HEK293 (cell line): ENCODE results near the gene NTN3.

Experiments
- CTCF ChIA-PET: fragments of 350-600 bp; formaldehyde crosslinking; extraction: SDS; loops from one replicate; lab custom pipeline; 2021; ENCODE audit warnings: antibody characterized with exemption; lab: Yijun Ruan, JAX
- POLR2A ChIA-PET: fragments of 300-600 bp; formaldehyde crosslinking; extraction: SDS; loops from one replicate; lab custom pipeline; 2020; ENCODE audit warnings: antibody characterized with exemption, inconsistent platforms; lab: Yijun Ruan, JAX
- H3K27ac ChIP-seq: fragments of 200-500 bp; sonication (Bioruptor generic); 2 replicates; pipeline ENCODE4 v1.5.1; 2014; ENCODE audit warnings: low read depth, low read length, control low read depth, inconsistent platforms; ENCODE audit errors: extremely low read depth
- H3K36me3 ChIP-seq, 2 experiments: fragments of 200-500 bp in 1 of 2; sonication (Bioruptor generic) in 1 of 2; 1 replicate in 1 of 2; 2 replicates in 1 of 2; pipeline ENCODE4 v1.5.1; 2014 to 2017; ENCODE audit warnings: inconsistent platforms in 2 of 2, low read length in 2 of 2; ENCODE audit not compliant: control insufficient read depth in 2 of 2, insufficient read depth in 1 of 2
- H3K4me1 ChIP-seq: fragments of 200-500 bp; sonication (Bioruptor generic); 2 replicates; pipeline ENCODE4 v1.5.1; 2014; ENCODE audit warnings: mild to moderate bottlenecking, low read length, inconsistent platforms; ENCODE audit not compliant: control insufficient read depth, insufficient read depth
- H3K4me3 ChIP-seq: 2 replicates; pipeline ENCODE4 v1.5.1; 2011; ENCODE audit warnings: low read depth, mild to moderate bottlenecking, control low read depth, low read length, moderate library complexity
- H3K9me3 ChIP-seq: fragments of 200-500 bp; sonication (Bioruptor generic); 2 replicates; pipeline ENCODE4 v1.5.1; 2014; ENCODE audit warnings: low read depth, low read length, inconsistent platforms; ENCODE audit not compliant: control insufficient read depth, insufficient read depth
- BCL11B ChIP-seq: fragments of 450-650 bp; formaldehyde crosslinking; IDR thresholded peaks from 2 replicates; pipeline ENCODE4 v1.5.1; 2016; ENCODE audit warnings: low read depth, missing biosample characterization, missing genetic modification characterization
- EGR2 ChIP-seq: fragments of 450-650 bp; formaldehyde crosslinking; IDR thresholded peaks from 2 replicates; pipeline ENCODE4 v1.5.1; 2016; ENCODE audit warnings: low read depth, missing biosample characterization, missing genetic modification characterization
- GFI1B ChIP-seq: fragments of 450-650 bp; formaldehyde crosslinking; IDR thresholded peaks from 2 replicates; pipeline ENCODE4 v1.5.1; 2016; ENCODE audit warnings: missing biosample characterization, missing genetic modification characterization
- GLI2 ChIP-seq: fragments of 450-650 bp; formaldehyde crosslinking; IDR thresholded peaks from 2 replicates; pipeline ENCODE4; 2017; ENCODE audit warnings: missing biosample characterization, missing genetic modification characterization, low read depth, borderline replicate concordance
- GLIS1 ChIP-seq: fragments of 450-650 bp; formaldehyde crosslinking; IDR thresholded peaks from 2 replicates; pipeline ENCODE4 v1.5.1; 2016; ENCODE audit warnings: missing biosample characterization, missing genetic modification characterization
- GLIS2 ChIP-seq: fragments of 450-650 bp; formaldehyde crosslinking; IDR thresholded peaks from 2 replicates; pipeline ENCODE4 v1.5.1; 2016; ENCODE audit warnings: missing biosample characterization, missing genetic modification characterization
- HOXD13 ChIP-seq: sonication (generic); formaldehyde crosslinking; IDR thresholded peaks from 2 replicates; pipeline ENCODE4 v1.8.0; 2022; ENCODE audit warnings: missing genetic modification reagents, borderline replicate concordance
- IKZF3 ChIP-seq: fragments of 450-650 bp; IDR thresholded peaks from 2 replicates; pipeline ENCODE4 v1.5.0; 2018; ENCODE audit warnings: missing biosample characterization, mild to moderate bottlenecking, missing genetic modification characterization, moderate library complexity
- KLF1 ChIP-seq: fragments of 450-650 bp; formaldehyde crosslinking; IDR thresholded peaks from 2 replicates; pipeline ENCODE4 v1.5.1; 2016; ENCODE audit warnings: missing biosample characterization, missing genetic modification characterization
- PRDM4 ChIP-seq: fragments of 450-650 bp; formaldehyde crosslinking; IDR thresholded peaks from 2 replicates; pipeline ENCODE4 v1.5.1; 2017; ENCODE audit warnings: missing biosample characterization, missing genetic modification characterization
- SALL2 ChIP-seq: fragments of 450-650 bp; formaldehyde crosslinking; IDR thresholded peaks from 2 replicates; pipeline ENCODE4 v1.5.0; 2017; ENCODE audit warnings: missing biosample characterization, mild to moderate bottlenecking, missing genetic modification characterization, borderline replicate concordance
- SP2 ChIP-seq: fragments of 450-650 bp; formaldehyde crosslinking; IDR thresholded peaks from 2 replicates; pipeline ENCODE4 v1.5.1; 2016; ENCODE audit warnings: missing biosample characterization, missing genetic modification characterization
- SP3 ChIP-seq: fragments of 450-650 bp; formaldehyde crosslinking; IDR thresholded peaks from 2 replicates; pipeline ENCODE4 v1.5.1; 2016; ENCODE audit warnings: missing biosample characterization, missing genetic modification characterization
- YY1 ChIP-seq: fragments of 450-650 bp; formaldehyde crosslinking; IDR thresholded peaks from 2 replicates; pipeline ENCODE4 v1.5.1; 2018; ENCODE audit warnings: missing biosample characterization, missing genetic modification characterization
- ZBTB10 ChIP-seq: fragments of 450-650 bp; formaldehyde crosslinking; IDR thresholded peaks from 2 replicates; pipeline ENCODE4 v1.5.1; 2016; ENCODE audit warnings: missing biosample characterization, missing genetic modification characterization
- ZBTB7A ChIP-seq: fragments of 450-650 bp; formaldehyde crosslinking; IDR thresholded peaks from 2 replicates; pipeline ENCODE4 v1.5.1; 2016; ENCODE audit warnings: low read depth, missing biosample characterization, missing genetic modification characterization
- ZBTB8A ChIP-seq: fragments of 450-650 bp; formaldehyde crosslinking; IDR thresholded peaks from 2 replicates; pipeline ENCODE4 v1.5.1; 2016; ENCODE audit warnings: missing biosample characterization, missing genetic modification characterization
- ZFHX2 ChIP-seq: fragments of 450-650 bp; formaldehyde crosslinking; conservative IDR thresholded peaks from 2 replicates; pipeline ENCODE4 v1.5.1; 2016; ENCODE audit warnings: missing biosample characterization, missing genetic modification characterization
- ZIC2 ChIP-seq: fragments of 450-650 bp; formaldehyde crosslinking; IDR thresholded peaks from 2 replicates; pipeline ENCODE4 v1.5.1; 2016; ENCODE audit warnings: missing biosample characterization, missing genetic modification characterization
- ZNF114 ChIP-seq: fragments of 450-650 bp; formaldehyde crosslinking; IDR thresholded peaks from 2 replicates; pipeline ENCODE4 v1.5.0; 2017; ENCODE audit warnings: missing biosample characterization, missing genetic modification characterization
- ZNF133 ChIP-seq: fragments of 450-650 bp; formaldehyde crosslinking; IDR thresholded peaks from 2 replicates; pipeline ENCODE4 v1.5.1; 2016; ENCODE audit warnings: missing biosample characterization, missing genetic modification characterization
- ZNF138 ChIP-seq: fragments of 450-650 bp; formaldehyde crosslinking; IDR thresholded peaks from 2 replicates; pipeline ENCODE4 v1.5.1; 2016; ENCODE audit warnings: missing biosample characterization, missing genetic modification characterization, borderline replicate concordance
- ZNF354C ChIP-seq: fragments of 450-650 bp; formaldehyde crosslinking; IDR thresholded peaks from 2 replicates; pipeline ENCODE4 v1.5.1; 2016; ENCODE audit warnings: missing biosample characterization, missing genetic modification characterization, low read depth, borderline replicate concordance
- ZNF510 ChIP-seq: fragments of 450-650 bp; formaldehyde crosslinking; IDR thresholded peaks from 2 replicates; pipeline ENCODE4 v1.5.1; 2018; ENCODE audit warnings: mild to moderate bottlenecking, missing genetic modification characterization, missing biosample characterization; ENCODE audit not compliant: insufficient replicate concordance
- ZNF785 ChIP-seq: fragments of 450-650 bp; formaldehyde crosslinking; IDR thresholded peaks from 2 replicates; pipeline ENCODE4 v1.5.1; 2016; ENCODE audit warnings: missing biosample characterization, missing genetic modification characterization
- TF ChIP-seq, protein P1 (sequence below): fragments of 450-650 bp; formaldehyde crosslinking; IDR thresholded peaks from 2 replicates; pipeline ENCODE4 v1.5.1; 2016; ENCODE audit warnings: missing biosample characterization, missing genetic modification characterization
- TF ChIP-seq, protein P2 (sequence below): fragments of 450-650 bp; formaldehyde crosslinking; optimal IDR thresholded peaks from 2 replicates; pipeline ENCODE3; 2016; ENCODE audit warnings: missing biosample characterization, mild to moderate bottlenecking, missing genetic modification characterization

The NTN3 gene

GRCh38 chr16:2475413-2476344 lies 4.6 kb downstream of the NTN3 start (continued):
- 0 out of 2 replicates have a peak, but pooled peaks have one; percentile 28 for TF ChIP-seq BCL11B (tag by site-specific recombination)
- TF ChIP-seq ZNF354C, result no peak
- peak; percentile 93 for TF ChIP-seq GLIS2 (tag by site-specific recombination)
- no peak for TF ChIP-seq GLI2
- TF ChIP-seq EGR2 (tag by site-specific recombination), result peak; percentile 86
- TF ChIP-seq ZBTB7A (tag by site-specific recombination), result 0 out of 2 replicates have a peak, but pooled peaks have one; percentile 13
- peak; percentile 73 for TF ChIP-seq KLF1 (tag by site-specific recombination)
- TF ChIP-seq GLIS1 (tag by site-specific recombination), result peak; percentile 99
- TF ChIP-seq, protein P1, sequence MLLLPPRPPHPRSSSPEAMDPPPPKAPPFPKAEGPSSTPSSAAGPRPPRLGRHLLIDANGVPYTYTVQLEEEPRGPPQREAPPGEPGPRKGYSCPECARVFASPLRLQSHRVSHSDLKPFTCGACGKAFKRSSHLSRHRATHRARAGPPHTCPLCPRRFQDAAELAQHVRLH, result no peak
- TF ChIP-seq, protein P2, sequence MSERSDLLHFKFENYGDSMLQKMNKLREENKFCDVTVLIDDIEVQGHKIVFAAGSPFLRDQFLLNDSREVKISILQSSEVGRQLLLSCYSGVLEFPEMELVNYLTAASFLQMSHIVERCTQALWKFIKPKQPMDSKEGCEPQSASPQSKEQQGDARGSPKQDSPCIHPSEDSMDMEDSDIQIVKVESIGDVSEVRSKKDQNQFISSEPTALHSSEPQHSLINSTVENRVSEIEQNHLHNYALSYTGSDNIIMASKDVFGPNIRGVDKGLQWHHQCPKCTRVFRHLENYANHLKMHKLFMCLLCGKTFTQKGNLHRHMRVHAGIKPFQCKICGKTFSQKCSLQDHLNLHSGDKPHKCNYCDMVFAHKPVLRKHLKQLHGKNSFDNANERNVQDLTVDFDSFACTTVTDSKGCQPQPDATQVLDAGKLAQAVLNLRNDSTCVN (tag by site-specific recombination), result peak; percentile 20
- TF ChIP-seq SP2 (tag by site-specific recombination), result peak; percentile 74
- no peak for TF ChIP-seq GFI1B (tag by site-specific recombination)
- TF ChIP-seq ZIC2, result peak; percentile 96
- no peak for TF ChIP-seq ZNF785
- TF ChIP-seq IKZF3 (tag by site-specific recombination), result 0 out of 2 replicates have a peak, but pooled peaks have one; percentile 12
- TF ChIP-seq ZFHX2 (tag by site-specific recombination), result peak; percentile 77
- 0 out of 2 replicates have a peak, but pooled peaks have one; percentile 28 for TF ChIP-seq ZBTB8A (tag by site-specific recombination)
- TF ChIP-seq SP3 (tag by site-specific recombination), result peak; percentile 81
- TF ChIP-seq, all 188 proteins: peak for 19

GRCh38 chr16:2476345-2476720 lies 5.2 kb downstream of the NTN3 start:
- Histone ChIP-seq H3K9me3 (no peaks in the 10 kb centered on the region), H3K27ac (no peak overlapping the region), H3K36me3 (peaks cover 0 to 4% of the 10 kb centered on the region in 2 experiments; a peak in 1 of 3 replicates)
- TF ChIP-seq PRDM4 (tag by site-specific recombination) (no peak), YY1 (tag by site-specific recombination) (no peak), HOXD13 (CRISPR knock-in tag) (no peak), ZNF133 (tag by site-specific recombination) (no peak), ZBTB10 (tag by site-specific recombination) (no peak), SALL2 (no peak), ZNF510 (tag by site-specific recombination) (no peak), ZNF114 (tag by site-specific recombination) (no peak), ZNF138 (tag by site-specific recombination) (no peak)
- TF ChIP-seq, all 188 proteins: peak for 0
- CTCF ChIA-PET, result no interaction called here
- peaks cover 10% of the 10 kb centered on the region for H3K4me1 ChIP-seq
- POLR2A ChIA-PET, result no interaction called here
- no peak overlapping the region for H3K4me3 ChIP-seq
